ENCODE data around the gene EPB41L4A.

- no peak for TF ChIP-seq CTCF (optimal IDR thresholded peaks at IDR 0.05 in 1 of 3, IDR thresholded peaks at IDR 0.05 in 1 of 3, conservative IDR thresholded peaks at IDR 0.05 in 1 of 3; ENCODE audit: extremely low read depth in 1 of 3, insufficient read depth in 2 of 3, low read length in 3 of 3)
- no peak for TF ChIP-seq EZH2 (IDR thresholded peaks at IDR 0.05; ENCODE audit: low read length)
Observed at GRCh38 chr5:112203229-112203628, 215.8 kb downstream of the EPB41L4A start.

Data from keratinocyte (primary cell).